Vagina (tissue), 2 donors: ENCODE results near the gene HIVEP2. TPM values are rescaled to one million over a fixed set of nuclear protein-coding genes. Genes with fewer than 3 reads are reported as not detected.

ENCODE experiments used
- DNase-seq, 2 donors: peaks; one replicate each; pipeline ENCODE4 v3.0.0-alpha.2; 2017; ENCODE audit errors: extremely low spot score in 2 of 2
- H3K27ac ChIP-seq: fragments of 200-600 bp; sonication (generic); one replicate; pipeline ENCODE4 v1.5.1; 2019
- H3K27me3 ChIP-seq: fragments of 200-600 bp; sonication (generic); one replicate; pipeline ENCODE4 v1.5.1; 2019
- H3K36me3 ChIP-seq, 2 donors: fragments of 200-600 bp; sonication (generic); one replicate each; pipeline ENCODE4 v1.5.1; 2017 to 2019
- H3K4me1 ChIP-seq: fragments of 200-600 bp; sonication (generic); one replicate; pipeline ENCODE4 v1.5.1; 2019
- H3K4me3 ChIP-seq, 2 donors: fragments of 200-600 bp; sonication (generic); 1 replicate in 1 of 2; 2 replicates in 1 of 2; pipeline ENCODE4 v1.5.1; 2016 to 2019
- H3K9me3 ChIP-seq: fragments of 200-600 bp; sonication (generic); one replicate; pipeline ENCODE4 v1.5.1; 2019
- POLR2A ChIP-seq, 2 donors: fragments of 450-650 bp; IDR thresholded peaks; one replicate each; pipeline ENCODE4 v1.6.1; 2017; ENCODE audit warnings: antibody characterized with exemption in 2 of 2, mild to moderate bottlenecking in 2 of 2, moderate library complexity in 2 of 2
- POLR2AphosphoS5 ChIP-seq, 2 donors: sonication (generic); formaldehyde crosslinking; IDR thresholded peaks; one replicate each; pipeline ENCODE4 v1.9.0; 2017; ENCODE audit warnings: antibody characterized with exemption in 2 of 2, mild to moderate bottlenecking in 2 of 2, low read depth in 1 of 2; ENCODE audit not compliant: insufficient read depth in 1 of 2
- intact Hi-C: fragments of 100-400 bp; cut with DNase I; formaldehyde crosslinking; loops from one replicate; pipeline ENCODE4 v1.15.1; 2023
- total RNA-seq: library from RNA; depleted of rRNA; stranded (reverse); fragments of >200 nt; gene quantifications from one replicate; pipeline ENCODE4 v1.2.3, GENCODE V29; 2016
- TF ChIP-seq, protein P1 (sequence below), 3 experiments: fragments of 450-650 bp in 2 of 3; fragments of 200-600 bp in 1 of 3; sonication (generic) in 1 of 3; IDR thresholded peaks; one replicate each; pipeline ENCODE4 v1.5.1; 2017 to 2019; ENCODE audit warnings: antibody characterized with exemption in 3 of 3, mild to moderate bottlenecking in 2 of 3, moderate library complexity in 2 of 3

HIVEP2 gene
- total RNA-seq, 1 donor from 2014 or later, result 24.6 TPM

DNA sequence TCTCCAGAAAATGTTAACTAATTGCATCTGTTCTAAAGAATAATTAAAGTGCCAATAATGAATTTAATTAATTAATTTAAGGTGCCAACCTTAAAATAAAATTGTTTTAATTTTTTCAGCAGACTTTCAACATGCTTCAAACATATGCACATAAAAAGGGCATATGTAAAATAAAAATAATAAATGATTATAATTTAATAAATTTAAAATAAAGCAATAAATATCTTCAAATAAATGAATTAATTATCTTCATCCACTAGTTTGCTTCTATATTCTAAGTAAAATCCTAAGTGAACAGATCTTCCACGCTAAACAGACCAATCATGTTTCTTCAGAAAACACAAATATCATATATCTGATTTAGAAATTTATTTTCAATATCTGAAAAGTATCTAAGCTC, 119.2 kb downstream of the HIVEP2 start:
- DNase-seq, result no peak
- H3K4me1 ChIP-seq, result peaks cover 38% of the 10 kb centered on the region
- no peak overlapping the region for H3K27ac ChIP-seq
- intact Hi-C loops, result no loop called here
- TF ChIP-seq POLR2A (IDR thresholded peaks at IDR 0.05), result no peak
- TF ChIP-seq, protein P1, sequence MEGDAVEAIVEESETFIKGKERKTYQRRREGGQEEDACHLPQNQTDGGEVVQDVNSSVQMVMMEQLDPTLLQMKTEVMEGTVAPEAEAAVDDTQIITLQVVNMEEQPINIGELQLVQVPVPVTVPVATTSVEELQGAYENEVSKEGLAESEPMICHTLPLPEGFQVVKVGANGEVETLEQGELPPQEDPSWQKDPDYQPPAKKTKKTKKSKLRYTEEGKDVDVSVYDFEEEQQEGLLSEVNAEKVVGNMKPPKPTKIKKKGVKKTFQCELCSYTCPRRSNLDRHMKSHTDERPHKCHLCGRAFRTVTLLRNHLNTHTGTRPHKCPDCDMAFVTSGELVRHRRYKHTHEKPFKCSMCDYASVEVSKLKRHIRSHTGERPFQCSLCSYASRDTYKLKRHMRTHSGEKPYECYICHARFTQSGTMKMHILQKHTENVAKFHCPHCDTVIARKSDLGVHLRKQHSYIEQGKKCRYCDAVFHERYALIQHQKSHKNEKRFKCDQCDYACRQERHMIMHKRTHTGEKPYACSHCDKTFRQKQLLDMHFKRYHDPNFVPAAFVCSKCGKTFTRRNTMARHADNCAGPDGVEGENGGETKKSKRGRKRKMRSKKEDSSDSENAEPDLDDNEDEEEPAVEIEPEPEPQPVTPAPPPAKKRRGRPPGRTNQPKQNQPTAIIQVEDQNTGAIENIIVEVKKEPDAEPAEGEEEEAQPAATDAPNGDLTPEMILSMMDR (IDR thresholded peaks at IDR 0.05), result no peak
- no peak for TF ChIP-seq POLR2AphosphoS5 (IDR thresholded peaks at IDR 0.05; ENCODE audit: insufficient read depth in 1 of 2, low read depth in 1 of 2)
- H3K4me3 ChIP-seq, result no peak overlapping the region
- no peaks in the 10 kb centered on the region for H3K36me3 ChIP-seq
- no peaks in the 10 kb centered on the region for H3K27me3 ChIP-seq
- H3K9me3 ChIP-seq, result no peaks in the 10 kb centered on the region

DNA sequence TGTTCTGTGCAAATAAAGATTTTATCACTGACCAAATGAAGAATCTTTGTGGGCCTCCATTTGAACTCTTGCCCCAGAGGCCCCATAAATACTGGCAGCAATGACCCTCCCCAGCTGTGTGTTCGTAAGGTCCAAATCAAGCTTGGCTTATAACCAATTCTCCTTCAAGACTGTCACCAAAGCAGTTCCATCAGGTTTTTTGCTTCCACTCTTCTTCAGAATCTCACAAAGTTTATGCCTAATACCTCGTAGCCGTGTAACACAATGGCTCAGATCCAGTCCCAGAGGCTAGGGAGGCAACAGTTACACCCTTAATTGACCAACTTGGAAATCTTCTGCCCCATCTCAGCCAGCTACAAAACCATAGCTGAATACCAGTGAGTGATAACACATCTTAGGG, 120.5 kb downstream of the HIVEP2 start:
- H3K27me3 ChIP-seq, result no peaks in the 10 kb centered on the region
- intact Hi-C loops, result no loop called here
- H3K4me1 ChIP-seq, result peaks cover 41% of the 10 kb centered on the region
- no peaks in the 10 kb centered on the region for H3K9me3 ChIP-seq
- H3K36me3 ChIP-seq, result no peaks in the 10 kb centered on the region
- H3K4me3 ChIP-seq, result no peak overlapping the region
- H3K27ac ChIP-seq, result no peak overlapping the region
- TF ChIP-seq POLR2AphosphoS5 (IDR thresholded peaks at IDR 0.05; ENCODE audit: insufficient read depth in 1 of 2, low read depth in 1 of 2), result no peak
- no peak for DNase-seq

DNA sequence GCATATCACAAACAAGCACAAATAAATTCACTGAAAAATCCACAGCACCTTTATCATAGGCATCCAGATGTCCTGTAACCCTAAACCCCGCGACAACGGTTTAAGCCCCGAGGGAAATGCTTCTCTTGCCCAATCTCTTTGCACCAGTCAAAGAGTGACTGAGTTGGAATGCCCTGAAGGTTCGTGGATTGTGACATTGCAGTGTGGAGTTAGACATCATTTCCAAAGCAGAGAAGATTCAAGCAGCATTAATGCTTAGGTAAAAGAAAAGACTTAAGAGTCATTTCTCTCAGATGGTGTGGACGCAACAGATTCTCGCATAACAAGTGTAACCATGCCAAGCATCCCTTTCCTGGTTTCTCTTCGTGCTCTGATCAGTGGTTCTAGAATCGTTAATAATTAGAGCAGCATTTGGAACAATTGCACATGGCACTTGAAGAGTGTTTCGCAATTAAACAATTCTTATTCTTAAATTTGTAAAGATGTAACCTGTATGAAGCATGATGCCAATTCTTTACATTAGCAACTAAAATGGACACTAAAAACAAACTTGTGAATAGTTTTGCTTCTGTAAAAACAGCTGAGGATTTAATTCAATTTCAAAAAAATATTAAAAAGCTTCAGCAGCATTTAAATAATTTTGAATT, 121.6 kb downstream of the HIVEP2 start:
- no peaks in the 10 kb centered on the region for H3K27me3 ChIP-seq
- H3K4me1 ChIP-seq, result peaks cover 39% of the 10 kb centered on the region
- no peak overlapping the region for H3K27ac ChIP-seq
- no peak overlapping the region for H3K4me3 ChIP-seq
- H3K36me3 ChIP-seq, result no peaks in the 10 kb centered on the region
- no peak for TF ChIP-seq POLR2AphosphoS5 (IDR thresholded peaks at IDR 0.05; ENCODE audit: insufficient read depth in 1 of 2, low read depth in 1 of 2)
- TF ChIP-seq, protein P1 (IDR thresholded peaks at IDR 0.05), result no peak
- TF ChIP-seq POLR2A (IDR thresholded peaks at IDR 0.05), result no peak
- DNase-seq, result no peak
- no peaks in the 10 kb centered on the region for H3K9me3 ChIP-seq
- intact Hi-C loops, result no loop called here

DNA sequence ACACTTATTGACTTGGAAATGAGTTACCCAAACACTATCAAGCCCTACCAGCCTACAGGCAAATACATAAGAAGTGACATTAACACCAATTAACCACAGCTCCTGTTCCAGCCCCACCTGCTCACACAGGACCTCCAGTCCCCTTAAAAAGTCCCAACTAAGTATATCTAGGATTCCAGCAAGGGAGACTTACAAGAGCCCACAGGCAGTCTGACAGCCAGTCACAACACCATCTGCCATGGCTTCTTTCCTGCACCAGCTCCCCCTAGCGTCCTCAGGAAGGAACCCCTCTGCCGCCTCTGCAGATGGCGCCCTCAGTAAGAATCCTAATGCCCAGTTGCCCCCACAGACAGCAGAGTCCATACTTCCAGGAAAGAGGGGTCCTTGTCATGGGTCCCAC, 122.1 kb downstream of the HIVEP2 start:
- H3K4me3 ChIP-seq, result no peak overlapping the region
- H3K36me3 ChIP-seq, result no peaks in the 10 kb centered on the region
- H3K4me1 ChIP-seq, result peaks cover 34% of the 10 kb centered on the region
- H3K27me3 ChIP-seq, result no peaks in the 10 kb centered on the region
- DNase-seq, result no peak
- intact Hi-C loops, result no loop called here
- H3K9me3 ChIP-seq, result no peaks in the 10 kb centered on the region
- TF ChIP-seq POLR2AphosphoS5 (IDR thresholded peaks at IDR 0.05; ENCODE audit: insufficient read depth in 1 of 2, low read depth in 1 of 2) (no peak), POLR2A (IDR thresholded peaks at IDR 0.05) (no peak)
- TF ChIP-seq, protein P1 (IDR thresholded peaks at IDR 0.05), result no peak
- no peak overlapping the region for H3K27ac ChIP-seq

DNA sequence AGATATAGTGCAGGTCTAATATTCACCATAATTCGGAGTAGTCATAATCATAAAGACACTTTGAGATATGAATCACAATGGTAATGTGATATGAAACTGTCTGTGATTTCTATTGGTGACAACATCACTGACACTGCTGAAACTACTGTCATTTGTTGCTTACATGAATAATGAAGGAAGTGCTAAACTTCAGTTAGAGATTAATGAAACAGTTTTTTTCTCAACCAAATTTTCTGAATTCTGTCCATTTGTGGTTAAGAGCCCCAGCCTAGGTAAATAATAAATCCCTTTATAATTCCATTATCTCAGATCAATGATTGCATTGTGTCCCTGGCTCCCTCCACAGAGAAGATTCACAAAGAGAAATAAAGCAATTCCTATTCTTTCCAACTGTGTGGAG, 122.6 kb downstream of the HIVEP2 start:
- Histone ChIP-seq H3K36me3 (no peaks in the 10 kb centered on the region), H3K27ac (no peak overlapping the region)

More for the DNA sequence above, 122.6 kb downstream of the HIVEP2 start:
- no peak for DNase-seq
- Histone ChIP-seq H3K9me3 (no peaks in the 10 kb centered on the region), H3K27me3 (no peaks in the 10 kb centered on the region), H3K4me3 (no peak overlapping the region), H3K4me1 (peaks cover 29% of the 10 kb centered on the region)
- intact Hi-C loops, result no loop called here
- TF ChIP-seq POLR2AphosphoS5 (IDR thresholded peaks at IDR 0.05; ENCODE audit: insufficient read depth in 1 of 2, low read depth in 1 of 2) (no peak), POLR2A (IDR thresholded peaks at IDR 0.05) (no peak)
- TF ChIP-seq, protein P1 (IDR thresholded peaks at IDR 0.05), result no peak
